Measurements from ENCODE around the gene FRMD4A.
"Not testable (repeated sequence)": the region's sequence is repeated elsewhere in the genome, so short reads cannot be mapped to it uniquely, and the experiment has no call there.

Gene FRMD4A

DNA sequence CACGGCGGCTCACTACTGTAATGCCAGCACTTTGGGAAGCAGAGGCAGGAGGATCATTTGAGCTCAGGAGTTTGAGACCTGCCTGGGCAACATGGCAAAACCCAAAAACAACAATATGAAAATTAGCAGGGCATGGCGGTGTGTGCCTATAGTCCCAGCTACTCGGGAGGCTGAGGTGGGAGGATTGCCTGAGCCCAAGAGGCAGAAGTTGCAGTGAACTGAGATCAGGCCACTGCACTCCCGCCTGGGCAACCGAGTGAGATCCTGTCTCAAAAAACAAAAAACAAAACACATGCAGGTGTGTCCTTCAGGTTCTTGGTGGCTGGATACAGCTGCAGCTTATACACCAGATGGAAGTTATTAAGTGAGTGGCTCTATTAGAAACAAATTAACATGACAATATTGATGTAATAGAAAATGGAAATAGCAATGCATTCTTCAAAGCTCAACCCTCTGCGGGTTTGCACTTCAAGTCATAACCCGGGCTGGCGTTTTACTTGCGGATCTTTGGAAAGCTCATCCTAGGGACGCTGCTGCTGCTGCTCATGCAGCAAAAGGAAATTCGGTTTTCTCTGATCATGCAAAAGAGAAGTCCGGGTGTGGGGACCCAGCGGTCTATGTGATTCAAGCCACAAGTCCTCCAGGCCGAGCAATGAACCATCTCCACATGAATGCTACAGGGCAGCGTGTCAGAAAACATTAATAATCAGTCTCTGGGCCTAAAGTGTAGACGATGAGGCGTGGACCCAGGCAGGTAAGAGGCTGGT, 462.0 kb downstream of the FRMD4A start:
- DNase-seq, result no peak

DNA sequence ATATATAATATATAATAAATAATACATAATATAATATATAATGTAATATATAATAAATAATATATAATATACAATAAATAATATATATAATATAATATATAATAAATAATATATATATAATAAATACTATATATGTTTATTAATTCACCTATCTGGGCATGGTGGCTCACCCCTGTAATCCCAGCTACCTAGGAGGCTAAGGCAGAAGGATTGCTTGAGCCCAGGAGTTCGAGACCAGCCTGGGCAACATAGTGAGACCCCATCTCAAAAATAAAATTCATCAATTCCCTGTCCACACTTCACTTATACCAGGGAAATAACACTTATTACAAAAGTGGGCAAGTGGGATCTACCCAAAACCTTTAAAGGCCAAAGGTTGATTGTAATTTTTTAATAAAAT, 462.9 kb downstream of the FRMD4A start:
- DNase-seq, result no peak

DNA sequence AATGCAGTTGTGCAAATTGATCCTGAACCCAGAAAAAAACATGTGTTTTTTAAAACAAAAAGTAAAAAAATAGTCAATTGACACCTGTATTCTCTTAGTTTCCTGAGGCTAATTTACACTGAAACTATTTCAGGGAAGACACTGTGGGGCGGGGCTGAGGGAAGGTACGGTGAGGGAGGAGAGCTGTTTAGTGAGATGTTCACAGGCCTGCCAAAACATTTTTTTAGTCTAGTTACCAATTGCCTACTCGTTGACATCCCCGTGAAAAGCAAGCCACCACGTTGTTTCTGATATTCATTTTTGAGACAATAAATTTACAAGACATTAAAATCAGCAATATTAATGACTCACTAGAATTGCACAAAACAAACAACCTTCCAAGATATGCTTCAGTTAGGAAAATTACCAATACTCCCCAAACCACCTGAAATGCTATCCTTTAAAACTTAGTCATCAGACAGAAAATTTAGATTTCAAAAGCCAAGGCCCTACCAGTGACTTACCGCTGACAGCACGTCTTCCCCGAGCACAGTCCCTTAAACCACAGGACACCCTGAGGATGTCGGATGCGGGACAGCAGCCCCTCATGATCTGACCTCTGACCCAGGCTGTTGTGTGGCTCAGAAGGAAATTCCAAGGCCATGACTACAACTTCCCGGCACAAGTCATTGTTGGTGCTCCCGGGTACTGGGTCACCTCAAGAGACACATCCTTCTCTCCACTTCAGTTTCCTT, 464.8 kb downstream of the FRMD4A start:
- no peak for DNase-seq

DNA sequence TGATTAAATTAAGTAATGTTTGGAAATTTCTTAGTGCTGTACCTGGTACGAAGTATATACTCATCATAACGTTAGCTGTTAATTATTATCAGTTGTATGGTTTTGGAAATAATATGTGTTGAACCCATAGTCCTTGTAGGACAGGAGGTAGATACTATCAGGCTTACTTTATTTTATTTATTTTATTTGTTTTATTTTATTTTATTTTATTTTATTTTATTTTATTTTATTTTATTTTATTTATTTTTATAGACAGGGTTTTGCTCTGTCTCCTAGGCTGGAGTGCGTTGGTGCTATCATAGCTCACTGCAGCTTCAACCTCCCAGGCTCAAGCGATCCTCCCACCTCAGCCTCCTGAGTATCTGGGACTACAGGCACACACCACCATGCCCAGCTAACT, 465.5 kb downstream of the FRMD4A start:
- DNase-seq, result not testable (repeated sequence)

DNA sequence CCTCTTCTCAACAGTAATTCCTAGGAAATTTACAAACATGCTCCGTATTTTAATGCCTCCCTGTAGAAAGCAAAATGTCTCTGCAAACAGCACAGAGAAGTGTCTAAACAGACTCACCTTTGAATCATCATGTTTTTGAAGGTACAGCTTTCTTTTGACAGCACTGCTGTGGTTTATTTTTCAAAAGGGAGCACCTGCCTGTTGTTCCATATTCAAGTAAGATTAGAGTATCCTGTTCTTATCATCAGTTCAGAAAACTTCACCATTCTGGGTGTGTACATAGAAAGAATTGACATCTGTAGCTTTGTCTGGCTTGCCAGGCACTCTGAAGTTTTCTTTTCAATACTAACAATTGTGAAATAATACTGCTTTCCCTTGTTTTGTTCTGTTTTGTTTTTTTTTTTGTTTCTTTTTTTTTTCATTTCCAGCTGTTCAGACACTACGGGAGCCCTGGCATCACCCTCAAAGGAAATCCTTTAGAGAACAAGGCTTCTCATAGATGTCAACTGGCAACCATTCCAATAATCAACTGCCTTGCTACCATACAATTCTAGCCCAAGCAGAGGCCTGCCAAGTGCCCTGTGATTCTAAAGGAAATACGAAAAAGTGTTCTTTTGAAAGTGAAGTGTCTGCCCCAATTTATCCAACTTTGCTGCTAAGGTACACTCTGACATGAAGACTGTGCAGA, 468.0 kb downstream of the FRMD4A start:
- DNase-seq, result no peak

DNA sequence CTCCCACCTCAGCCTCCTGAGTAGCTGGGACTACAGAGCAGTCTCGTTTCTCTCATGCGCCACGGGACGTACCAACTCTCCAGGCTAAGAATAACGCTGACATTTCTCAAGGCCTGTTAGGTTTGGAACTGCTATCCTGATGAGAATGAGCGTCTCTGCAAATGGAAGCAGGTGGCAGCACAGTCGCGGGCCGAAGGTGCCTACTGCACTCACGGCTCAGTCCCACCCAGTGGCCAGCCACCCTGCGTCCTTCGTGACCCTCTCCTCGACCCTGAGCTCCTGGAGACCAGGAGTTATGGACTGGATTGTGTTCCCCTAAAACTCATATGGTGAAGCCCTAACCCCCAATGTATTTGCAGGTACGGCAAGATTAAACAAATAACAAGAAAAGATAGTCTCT, 469.8 kb downstream of the FRMD4A start:
- DNase-seq, result no peak

DNA sequence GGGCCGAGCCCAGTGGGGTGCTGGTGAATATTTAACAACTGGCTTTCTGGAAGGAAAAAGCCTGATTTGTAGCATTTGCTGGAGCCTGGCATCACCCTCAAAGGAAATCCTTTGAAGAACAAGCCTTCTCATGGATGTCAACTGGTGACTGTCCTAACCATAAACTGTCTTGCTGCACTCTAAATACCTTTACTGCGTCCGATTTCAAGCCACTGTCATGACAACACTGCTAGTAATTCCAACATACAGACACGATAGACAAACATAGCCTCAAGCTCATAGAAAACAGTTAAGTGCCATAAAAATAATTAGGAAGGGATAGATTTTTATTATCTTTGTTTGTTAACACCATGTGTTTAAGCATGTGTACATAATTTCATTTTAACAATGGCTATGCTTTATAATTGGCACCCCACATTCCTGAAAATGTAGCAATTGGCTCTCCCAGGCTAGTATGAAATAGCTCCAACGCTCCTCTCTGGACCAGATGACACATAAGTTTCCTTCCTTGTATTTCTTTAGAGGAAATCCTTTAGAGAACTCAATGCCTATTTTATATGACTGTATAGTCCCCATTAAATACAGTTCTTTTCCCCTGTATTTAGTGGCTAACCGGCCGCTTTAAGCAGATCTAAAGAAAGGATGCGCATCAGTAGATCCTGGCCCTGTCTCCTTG, 470.6 kb downstream of the FRMD4A start:
- DNase-seq, result no peak

DNA sequence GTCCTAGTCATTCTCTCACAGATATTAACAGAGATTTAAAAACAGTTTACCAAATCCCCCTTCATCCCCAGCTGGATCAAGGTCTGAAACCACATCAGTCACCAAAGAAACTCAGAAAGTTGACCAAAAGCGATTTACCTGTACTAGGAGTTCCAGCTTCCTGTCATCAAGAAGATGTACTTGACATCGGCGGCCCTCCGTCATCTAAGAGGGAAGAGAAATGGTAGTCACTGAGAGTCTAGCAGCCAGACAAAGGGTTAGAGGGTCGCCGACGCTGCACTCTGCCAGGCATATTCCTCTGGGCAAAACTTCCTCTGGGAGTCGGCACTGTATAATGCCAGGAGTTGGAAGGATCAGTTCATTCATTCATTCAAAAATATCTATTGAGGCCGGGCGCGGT, 472.0 kb downstream of the FRMD4A start:
- no peak for DNase-seq

DNA sequence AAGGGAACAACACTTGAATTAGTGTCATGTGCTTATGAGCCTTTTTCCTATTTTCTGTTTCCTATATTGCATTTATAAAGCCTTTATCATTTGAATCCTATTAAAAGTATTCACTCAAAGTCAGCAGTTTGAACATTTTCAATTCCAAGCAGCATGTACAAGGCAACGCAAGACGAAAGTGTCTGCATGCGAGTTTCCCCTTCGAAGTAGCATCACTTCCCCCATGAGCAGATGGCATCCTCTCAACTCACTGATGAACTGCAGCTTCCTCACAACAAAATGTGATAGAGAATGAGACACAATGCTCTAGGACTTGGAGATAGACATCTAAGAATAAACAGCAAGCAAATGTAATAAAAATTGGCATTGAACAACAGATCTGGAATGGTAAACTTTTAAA, 473.3 kb downstream of the FRMD4A start:
- DNase-seq, result no peak

DNA sequence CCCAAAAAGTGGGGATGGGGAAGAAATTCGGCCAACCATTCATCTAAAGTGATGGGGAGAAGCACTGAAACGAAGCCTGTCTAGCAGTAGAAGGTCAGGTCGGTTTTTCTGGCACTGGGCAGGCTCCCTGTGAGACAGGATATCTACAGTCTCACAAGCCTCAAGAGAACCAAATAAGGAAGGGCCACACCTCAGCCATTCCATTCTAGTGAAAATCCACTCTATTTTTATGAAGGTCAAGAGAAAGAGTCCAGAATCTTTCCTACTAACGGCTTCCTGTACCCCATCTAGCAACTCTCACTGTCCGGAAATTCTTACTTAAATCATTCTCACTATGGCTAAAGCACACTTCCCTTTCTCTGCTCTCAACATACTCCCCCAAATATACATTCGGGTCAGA, 476.9 kb downstream of the FRMD4A start:
- no peak for DNase-seq

DNA sequence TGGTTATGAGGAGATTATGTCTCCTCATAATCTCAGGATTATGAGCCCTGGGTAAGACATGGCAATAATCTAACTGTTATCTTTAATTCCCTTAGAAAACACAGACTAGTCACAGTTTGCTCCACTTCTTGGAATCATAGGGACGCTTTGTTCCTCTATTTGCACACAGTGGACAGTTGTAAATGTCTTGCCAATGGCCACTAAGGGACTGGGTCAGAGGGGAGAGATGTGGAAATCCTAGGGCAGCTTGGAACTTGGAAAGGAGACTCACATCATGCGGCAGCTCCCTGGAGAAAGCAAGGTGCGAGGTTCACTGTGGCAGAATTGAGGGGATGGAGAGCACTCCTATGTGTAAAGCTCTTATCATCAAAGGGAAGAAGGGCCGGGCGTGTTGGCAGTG, 477.9 kb downstream of the FRMD4A start:
- no peak for DNase-seq

DNA sequence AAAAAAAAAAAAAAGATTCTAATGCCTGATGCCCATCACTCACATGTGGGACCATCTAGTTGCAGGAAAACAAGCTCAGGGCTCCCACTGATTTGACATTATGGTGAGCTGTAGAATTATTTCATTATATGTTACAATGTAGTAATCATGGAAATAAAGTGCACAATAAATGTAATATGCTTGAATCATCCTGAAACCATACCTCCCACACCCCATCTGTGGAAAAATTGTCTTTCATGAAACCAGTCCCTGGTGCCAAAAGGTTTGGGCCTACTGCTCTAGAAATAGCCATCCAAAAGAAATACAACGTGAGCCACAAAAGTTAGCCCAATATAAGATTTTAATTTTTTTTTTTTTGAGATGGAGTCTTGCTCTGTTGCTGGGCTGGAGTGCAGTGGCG, 478.8 kb downstream of the FRMD4A start:
- no peak for DNase-seq

DNA sequence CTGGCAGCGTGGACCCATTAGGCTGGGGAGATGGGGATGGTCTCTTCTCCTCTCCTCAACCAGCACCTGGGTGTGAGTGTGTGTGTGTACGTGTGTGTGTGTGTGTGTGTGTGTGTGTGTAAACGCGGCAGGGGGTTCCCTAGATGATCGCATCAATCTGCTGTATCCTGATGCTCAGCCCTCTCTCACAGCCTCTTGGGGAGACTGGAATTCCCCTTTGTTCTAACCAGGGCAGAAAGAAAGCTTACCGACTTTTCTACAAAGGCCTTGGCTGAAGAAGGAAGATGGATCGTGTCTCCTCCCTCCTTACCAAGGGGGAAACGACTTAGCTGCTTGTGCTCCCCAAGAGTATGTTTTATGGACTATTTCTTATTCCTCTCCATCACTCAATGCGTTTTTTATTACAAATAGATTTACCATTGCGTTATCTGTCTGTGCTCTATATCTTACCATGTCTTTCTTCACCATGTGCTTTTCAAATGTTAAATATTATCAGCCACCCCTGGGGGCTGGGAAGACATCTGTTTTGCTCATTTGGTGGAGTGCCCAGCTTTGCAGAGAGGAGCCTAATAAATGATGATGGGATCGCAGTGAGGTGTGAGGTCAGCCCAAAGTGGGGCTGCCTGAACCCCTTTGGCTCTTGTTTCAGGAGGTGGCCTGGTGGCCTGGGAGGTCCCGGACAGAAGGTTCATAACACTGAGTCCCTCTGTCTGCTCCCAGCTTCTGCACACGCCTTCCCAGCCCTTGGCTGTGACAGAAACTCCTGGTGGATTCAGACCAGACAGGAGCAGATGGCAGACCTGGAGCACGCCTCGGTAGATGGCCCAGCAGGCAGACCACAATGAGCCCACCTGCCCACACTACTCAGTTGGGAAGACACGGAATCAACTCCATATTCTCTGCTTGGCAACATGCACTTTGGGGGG, 481.9 kb downstream of the FRMD4A start:
- DNase-seq, result no peak

DNA sequence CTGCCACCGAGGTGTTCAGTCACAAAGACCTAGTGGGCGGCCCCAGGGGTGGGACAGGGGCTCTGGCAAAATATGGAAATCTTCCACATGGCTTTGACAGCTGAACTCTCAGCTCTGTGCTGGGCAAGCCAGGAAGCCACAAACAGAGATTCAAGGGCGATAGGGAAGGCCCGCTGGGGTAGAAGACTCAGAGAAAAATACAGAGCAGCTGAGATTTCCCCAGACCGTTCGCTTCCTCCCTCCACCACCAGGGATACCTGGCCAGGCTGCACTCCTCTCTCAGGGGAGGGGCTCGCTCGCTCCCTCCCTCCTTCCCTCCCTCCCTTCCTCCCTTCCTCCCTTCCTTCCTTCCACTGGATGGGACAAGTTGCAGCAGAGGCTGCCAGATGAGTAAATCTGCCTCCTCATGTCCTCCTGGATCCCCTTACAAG, 483.5 kb downstream of the FRMD4A start:
- no peak for DNase-seq

DNA sequence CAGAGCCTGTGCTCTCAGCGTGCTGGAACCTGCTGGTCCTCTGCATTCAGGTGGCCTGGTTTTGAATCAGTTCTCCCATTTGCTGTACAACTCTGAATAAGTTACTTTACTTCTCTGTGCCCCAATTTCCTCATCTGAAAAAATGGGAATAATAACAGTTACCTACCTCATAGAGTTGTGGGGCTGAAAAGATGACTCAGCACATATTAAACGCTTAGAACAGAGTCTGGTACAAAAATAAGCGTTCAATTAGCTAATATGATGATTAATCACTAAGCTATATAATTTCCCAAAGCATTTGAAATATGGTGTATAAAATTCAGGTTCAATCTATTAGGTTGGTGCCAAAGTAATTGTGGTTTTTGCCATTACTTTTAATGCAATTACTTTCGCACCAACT, 484.8 kb downstream of the FRMD4A start:
- no peak for DNase-seq

DNA sequence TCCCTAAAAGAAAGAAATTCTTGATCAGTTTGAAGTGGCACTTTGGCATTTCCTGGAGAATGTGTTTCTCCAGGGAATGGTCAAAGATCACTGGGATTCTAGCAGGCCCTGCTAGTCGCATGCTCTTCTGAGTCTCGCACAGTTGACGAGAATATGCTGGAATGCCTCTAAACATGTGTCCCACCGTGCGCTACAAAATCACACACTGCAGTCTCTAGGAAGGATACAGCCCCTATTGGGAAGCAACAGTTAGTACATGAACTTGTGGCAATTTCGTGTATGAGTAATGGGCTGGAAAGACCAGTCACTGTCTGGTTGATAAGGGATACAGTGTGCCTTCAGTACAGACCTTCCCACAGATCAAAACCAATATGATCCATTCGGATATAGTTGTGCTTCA, 486.1 kb downstream of the FRMD4A start:
- no peak for DNase-seq

DNA sequence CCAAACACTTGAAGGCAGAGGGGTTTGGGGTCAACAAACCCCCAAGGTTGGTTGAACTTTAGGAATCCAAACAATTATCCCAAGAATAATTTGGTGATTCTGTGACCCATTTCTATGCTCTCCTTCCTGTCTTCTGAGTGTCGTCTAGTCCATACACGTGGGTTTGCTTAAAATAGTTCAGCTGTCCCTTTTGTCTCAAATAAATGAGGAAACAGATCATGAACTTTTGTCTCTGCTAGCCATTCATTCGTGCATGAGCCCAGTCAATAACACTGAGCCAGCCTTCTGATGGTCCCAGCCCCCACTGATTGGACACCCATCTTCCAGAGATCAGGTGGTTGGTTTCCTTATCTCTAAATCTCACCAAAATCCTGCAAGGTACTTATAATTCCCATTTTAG, 488.6 kb downstream of the FRMD4A start:
- no peak for DNase-seq

DNA sequence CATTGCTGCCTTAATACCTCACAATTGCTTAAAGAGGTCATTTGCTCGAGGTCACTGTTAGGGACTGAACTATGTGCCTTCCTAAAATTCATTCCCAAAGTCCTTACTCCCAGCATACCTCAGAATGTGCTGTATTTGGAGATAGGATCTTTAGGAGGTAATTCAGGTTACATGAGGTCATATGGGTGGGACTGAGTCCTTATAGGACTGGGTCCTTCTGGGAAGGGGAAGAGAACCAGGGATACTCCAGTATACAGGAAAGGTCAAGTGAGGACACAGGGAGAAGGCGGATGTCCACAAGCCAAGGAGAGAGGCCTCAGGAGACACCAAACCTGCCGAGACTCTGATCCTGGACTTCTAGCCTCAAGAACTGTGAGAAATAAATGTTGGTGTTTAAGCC, 490.7 kb downstream of the FRMD4A start:
- DNase-seq, result no peak

DNA sequence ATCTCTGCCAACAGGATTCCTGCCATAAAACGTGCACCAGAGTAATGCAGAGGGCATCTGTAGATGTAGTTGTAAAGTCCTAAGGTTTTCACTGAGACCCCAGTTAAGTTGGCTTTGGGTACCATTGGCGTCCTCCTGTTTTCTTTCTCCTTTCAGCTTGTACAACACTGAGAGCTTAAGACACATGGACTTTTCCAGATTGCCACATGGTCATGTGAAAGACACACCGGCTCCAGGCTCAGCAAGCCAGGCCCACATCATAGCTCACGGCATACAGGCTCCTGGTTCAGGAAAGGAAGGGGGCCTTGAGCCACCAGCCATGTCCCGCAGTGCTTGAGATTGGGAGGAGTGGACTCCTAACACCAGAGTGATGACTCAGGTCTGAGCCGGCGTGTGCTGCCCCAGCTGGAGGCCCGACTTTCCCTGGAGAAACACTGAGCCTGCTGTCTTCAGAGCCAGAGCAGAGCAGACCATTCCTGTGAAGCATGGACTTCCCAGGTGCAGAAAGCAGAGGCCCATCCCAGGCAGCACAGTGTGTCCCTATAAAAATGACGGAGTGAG, 491.2 kb downstream of the FRMD4A start:
- DNase-seq, result no peak

DNA sequence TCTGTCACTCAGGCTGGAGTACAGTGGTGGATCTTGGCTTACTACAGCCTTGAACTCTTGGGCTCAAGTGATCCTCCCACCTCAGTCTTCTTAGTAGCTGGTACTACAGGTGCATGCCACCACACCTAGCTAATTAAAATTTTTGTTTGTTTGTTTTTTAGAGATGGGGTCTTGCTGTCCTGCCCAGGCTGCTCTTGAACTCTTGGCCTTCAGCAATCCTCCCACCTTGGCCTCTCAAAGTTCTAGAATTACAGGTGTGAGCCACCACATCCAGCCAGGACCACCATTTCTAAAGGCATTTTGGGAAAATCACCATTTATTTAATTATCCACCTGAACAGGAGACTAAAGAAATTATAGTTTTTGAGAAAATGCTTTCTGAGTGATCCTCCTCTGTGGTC, 491.7 kb downstream of the FRMD4A start:
- DNase-seq, result no peak

DNA sequence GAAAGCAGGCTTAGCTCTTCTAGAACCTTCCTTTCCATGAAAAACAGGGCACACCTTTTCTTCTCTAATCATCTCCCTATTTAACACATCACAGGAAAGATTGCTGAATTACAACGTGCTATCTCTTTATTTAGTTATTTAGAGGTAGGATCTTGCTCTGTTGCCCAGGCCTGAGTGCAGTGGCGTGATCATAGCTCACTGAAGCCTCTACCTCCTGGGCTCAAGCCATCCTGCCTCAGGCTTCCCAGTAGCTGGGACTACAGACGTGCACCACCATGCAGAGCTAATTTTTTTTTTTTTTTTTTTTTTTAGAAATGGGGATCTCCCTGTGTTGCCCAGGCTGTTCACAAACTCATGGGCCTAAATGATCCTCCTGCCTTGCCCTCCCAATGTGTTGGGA, 492.8 kb downstream of the FRMD4A start:
- no peak for DNase-seq

Measured in NCI-H1436 (cell line).